Stimulated activated CD8-positive, alpha-beta memory T cell treated with anti-CD3 and anti-CD28 coated beads, Interleukin-4, amount 100 ng/mL, for 1 hour (primary cell): Measurements from ENCODE around the gene TXNDC2.
"Not testable (repeated sequence)": the region's sequence is repeated elsewhere in the genome, so short reads cannot be mapped to it uniquely, and the experiment has no call there.

ENCODE experiments used
- DNase-seq, 2 donors: peaks; one replicate each; pipeline ENCODE4 v3.0.0-alpha.2; 2020; ENCODE audit warnings: low read depth in 2 of 2, low spot score in 1 of 2

Gene TXNDC2

GRCh38 chr18:9884090-9884489 is 1.7 kb upstream of the TXNDC2 start:
- no peak for DNase-seq

- no peak for DNase-seq
Observed at GRCh38 chr18:9884532-9885140, 1.1 kb upstream of the TXNDC2 start.

GRCh38 chr18:9886005-9886348 is 204 bp downstream of the TXNDC2 start:
- DNase-seq = no peak

- DNase-seq = no peak
Observed at GRCh38 chr18:9887992-9888391, 2.2 kb downstream of the TXNDC2 start.

GRCh38 chr18:9890196-9890595 is 4.4 kb downstream of the TXNDC2 start:
- no peak for DNase-seq

GRCh38 chr18:9890957-9891356 is 5.2 kb downstream of the TXNDC2 start:
- no peak for DNase-seq

- DNase-seq = not testable (repeated sequence)
Observed at GRCh38 chr18:9891515-9891914, 5.7 kb downstream of the TXNDC2 start.

- DNase-seq = no peak
Observed at GRCh38 chr18:9894454-9895068, 8.8 kb downstream of the TXNDC2 start.

GRCh38 chr18:9897129-9897528 is 11.4 kb downstream of the TXNDC2 start:
- no peak for DNase-seq

- DNase-seq = not testable (repeated sequence)
Observed at GRCh38 chr18:9897787-9898291, 12.1 kb downstream of the TXNDC2 start.

GRCh38 chr18:9898792-9899549 is 13.2 kb downstream of the TXNDC2 start:
- no peak for DNase-seq

- not testable (repeated sequence) for DNase-seq
Observed at GRCh38 chr18:9899550-9899930, 13.8 kb downstream of the TXNDC2 start.

- DNase-seq = no peak
Observed at GRCh38 chr18:9900699-9901098, 14.9 kb downstream of the TXNDC2 start.

- DNase-seq = no peak
Observed at GRCh38 chr18:9901377-9901776, 15.6 kb downstream of the TXNDC2 start.

- not testable (repeated sequence) for DNase-seq
Observed at GRCh38 chr18:9902264-9902663, 16.5 kb downstream of the TXNDC2 start.

GRCh38 chr18:9902832-9903231 is 17.1 kb downstream of the TXNDC2 start:
- DNase-seq = no peak

GRCh38 chr18:9905401-9905922 is 19.7 kb downstream of the TXNDC2 start:
- no peak for DNase-seq

- DNase-seq = no peak
Observed at GRCh38 chr18:9906481-9906880, 20.7 kb downstream of the TXNDC2 start.

GRCh38 chr18:9907867-9908266 is 22.1 kb downstream of the TXNDC2 start:
- DNase-seq = no peak

GRCh38 chr18:9910071-9910470 is 24.3 kb downstream of the TXNDC2 start:
- DNase-seq = no peak

- DNase-seq = no peak
Observed at GRCh38 chr18:9910661-9911060, 24.9 kb downstream of the TXNDC2 start.

GRCh38 chr18:9911226-9911625 is 25.5 kb downstream of the TXNDC2 start:
- no peak for DNase-seq
